Erythroblast (primary cell): ENCODE data around the gene CRHR2.

Experiments
- GATA1 ChIP-seq: IDR thresholded peaks from 2 replicates; pipeline ENCODE4 v1.6.1; 2011; ENCODE audit warnings: low read depth, mild to moderate bottlenecking, control low read depth, low read length, moderate library complexity
- POLR2A ChIP-seq: IDR thresholded peaks from 2 replicates; pipeline ENCODE4 v1.6.1; 2011; ENCODE audit warnings: mild to moderate bottlenecking, low read length

- TF ChIP-seq POLR2A (no peak), GATA1 (no peak)
Measured at GRCh38 chr7:30667172-30667571, 15.1 kb downstream of the CRHR2 start.
